Small intestine (tissue), 16 donors: ENCODE measurements around the gene BFSP2. TPM values are rescaled to one million over a fixed set of nuclear protein-coding genes. Genes with fewer than 3 reads are reported as not detected.

Source experiments
- DNase-seq, 2 donors: peaks; one replicate each; pipeline versions ENCODE4 v3.0.0 to v3.0.0-alpha.2; 2013
- FAIRE-seq: peaks from 2 replicates; lab custom pipeline; 2012; peaks lifted over from hg19 to GRCh38; lab: Jason Lieb, UNC
- H3K27ac ChIP-seq, 3 donors: one replicate each; pipeline ENCODE4 v1.5.1; 2013; ENCODE audit warnings: low read length in 2 of 3, mild to moderate bottlenecking in 2 of 3, control low read depth in 1 of 3, inconsistent platforms in 1 of 3, low read depth in 1 of 3, moderate library complexity in 1 of 3
- H3K27me3 ChIP-seq, 3 donors: one replicate each; pipeline ENCODE4 v1.6.1; 2013; ENCODE audit warnings: low read length in 3 of 3, inconsistent platforms in 1 of 3; ENCODE audit not compliant: control insufficient read depth in 3 of 3, insufficient read depth in 3 of 3
- H3K36me3 ChIP-seq, 3 donors: one replicate each; pipeline ENCODE4 v1.6.1; 2013; ENCODE audit warnings: low read length in 3 of 3, inconsistent platforms in 1 of 3, low read depth in 1 of 3, mild to moderate bottlenecking in 1 of 3, moderate library complexity in 1 of 3; ENCODE audit not compliant: control insufficient read depth in 3 of 3, insufficient read depth in 2 of 3
- H3K4me1 ChIP-seq, 3 donors: one replicate each; pipeline ENCODE4 v1.6.1; 2013; ENCODE audit warnings: low read length in 2 of 3, inconsistent platforms in 1 of 3, low read depth in 1 of 3, mild to moderate bottlenecking in 1 of 3, moderate library complexity in 1 of 3; ENCODE audit not compliant: control insufficient read depth in 3 of 3, insufficient read depth in 2 of 3
- H3K4me3 ChIP-seq, 3 donors: one replicate each; pipeline ENCODE4 v1.5.1; 2013; ENCODE audit warnings: low read length in 3 of 3, control low read depth in 1 of 3, inconsistent platforms in 1 of 3, low read depth in 1 of 3, mild to moderate bottlenecking in 1 of 3, moderate library complexity in 1 of 3
- H3K9me3 ChIP-seq, 2 donors: one replicate each; pipeline ENCODE4 v1.6.1; 2013; ENCODE audit warnings: low read depth in 1 of 2, low read length in 1 of 2; ENCODE audit not compliant: control insufficient read depth in 2 of 2, insufficient read depth in 1 of 2
- WGBS, 3 donors: extraction: QIAGEN DNeasy Blood & Tissue Kit; methylation state at CpG; one replicate each; pipeline ENCODE4 v1.1.7; 2013; 5-methylcytosine and 5-hydroxymethylcytosine counted together
- long read RNA-seq, 10 donors: transcript quantifications; one replicate each; lab custom pipeline, GENCODE V29; 2026
- polyA plus RNA-seq, 4 donors: library from polyadenylated mRNA; stranded (reverse) in 3 of 4; unstranded in 1 of 4; fragments of 200-250 nt in 3 of 4; fragments of 120-200 nt in 1 of 4; gene quantifications; one replicate each; pipeline versions ENCODE4 v1.2.1 to v1.2.3, GENCODE V29; 2013
- donor health status: healthy with polysubstance abuse.
- donor health status: control.
- donor health status: control.
- donor health status: Bipolar disorder and iron deficiency.
- donor health status: healthy.

BFSP2 gene
- polyA plus RNA-seq = 1 to 10 TPM in 1 of 4 donors, not detected in 3; 1.3 TPM
- long read RNA-seq, donor 1 = 0 reads
- long read RNA-seq, donor 2 = 0 reads
- long read RNA-seq, donor 3 = 0 reads
- long read RNA-seq, donor 4 = 0 reads
- long read RNA-seq, donor 5 = 0 reads
- long read RNA-seq, donor 6 = 0 reads
- long read RNA-seq, donor 7 = 0 reads
- long read RNA-seq, donor 8 = 0 reads
- long read RNA-seq, donor 9 = 0 reads
- long read RNA-seq, donor 10 = 0 reads

- Histone ChIP-seq H3K4me1 (no peaks in the 10 kb centered on the region), H3K27me3 (no peaks in the 10 kb centered on the region), H3K4me3 (no peak within 1 kb of the TSS), H3K36me3 (no peaks in the 10 kb centered on the region), H3K9me3 (no peaks in the 10 kb centered on the region), H3K27ac (no peak within 1 kb of the TSS)
- DNase-seq (no peak), FAIRE-seq (no peak)
- WGBS, 3 donors = 88 to 93% (median 92%) methylated on average over 15 of the region's 15 CpGs
Observed at GRCh38 chr3:133400006-133400515, at the start of gene BFSP2. TSS of gene BFSP2 (plus strand) at chr3:133400056. CDS start at chr3:133400084, 28 bp downstream.

GRCh38 chr3:133354721-133355120 lies 45.1 kb upstream of the BFSP2 start:
- Histone ChIP-seq H3K36me3 (no peaks in the 10 kb centered on the region), H3K27me3 (no peaks in the 10 kb centered on the region), H3K9me3 (no peaks in the 10 kb centered on the region), H3K4me3 (no peak overlapping the region), H3K4me1 (no peaks in the 10 kb centered on the region), H3K27ac (no peak overlapping the region)
- no peak for FAIRE-seq
- DNase-seq = no peak
- WGBS, 3 donors = 72 to 86% (median 83%) methylated on average over 4 of the region's 4 CpGs

- H3K36me3 ChIP-seq = no peaks in the 10 kb centered on the region
- no peak for DNase-seq
- H3K4me3 ChIP-seq = no peak overlapping the region
- H3K4me1 ChIP-seq = no peaks in the 10 kb centered on the region
- FAIRE-seq = no peak
- H3K27me3 ChIP-seq = no peaks in the 10 kb centered on the region
- WGBS, 3 donors = 62 to 90% (median 65%) methylated on average over 2 of the region's 2 CpGs
- no peaks in the 10 kb centered on the region for H3K9me3 ChIP-seq
- H3K27ac ChIP-seq = no peak overlapping the region
Observed at GRCh38 chr3:133360476-133360875, 39.4 kb upstream of the BFSP2 start.

- H3K4me3 ChIP-seq = no peak overlapping the region
- no peak for FAIRE-seq
- 85 to 91% (median 90%) methylated on average over 2 of the region's 2 CpGs for whole genome bisulfite sequencing, 3 donors
Observed at GRCh38 chr3:133361011-133361410, 38.8 kb upstream of the BFSP2 start.

GRCh38 chr3:133361435-133361834 lies 38.4 kb upstream of the BFSP2 start:
- DNase-seq = no peak
- H3K4me1 ChIP-seq = no peaks in the 10 kb centered on the region
- H3K4me3 ChIP-seq = no peak overlapping the region
- WGBS, 3 donors = 76 to 82% (median 81%) methylated on average over 4 of the region's 4 CpGs
- H3K36me3 ChIP-seq = no peaks in the 10 kb centered on the region
- FAIRE-seq = no peak
- no peaks in the 10 kb centered on the region for H3K9me3 ChIP-seq
- no peaks in the 10 kb centered on the region for H3K27me3 ChIP-seq
- no peak overlapping the region for H3K27ac ChIP-seq

More at GRCh38 chr3:133361011-133361410, 38.8 kb upstream of the BFSP2 start:
- H3K36me3 ChIP-seq = no peaks in the 10 kb centered on the region
- no peak for DNase-seq
- H3K9me3 ChIP-seq = no peaks in the 10 kb centered on the region
- H3K27ac ChIP-seq = no peak overlapping the region
- H3K4me1 ChIP-seq = no peaks in the 10 kb centered on the region
- no peaks in the 10 kb centered on the region for H3K27me3 ChIP-seq

- Histone ChIP-seq H3K27me3 (peaks cover 0 to 2% (median 0%) of the 10 kb centered on the region in 3 donors), H3K4me1 (no peaks in the 10 kb centered on the region), H3K27ac (no peak overlapping the region), H3K36me3 (no peaks in the 10 kb centered on the region), H3K9me3 (no peaks in the 10 kb centered on the region), H3K4me3 (no peak overlapping the region)
- WGBS, 3 donors = 69 to 77% (median 72%) methylated on average over 4 of the region's 4 CpGs
- FAIRE-seq (no peak), DNase-seq (no peak)
Observed at GRCh38 chr3:133362539-133362938, 37.3 kb upstream of the BFSP2 start.

GRCh38 chr3:133364704-133365103 lies 35.2 kb upstream of the BFSP2 start:
- FAIRE-seq (no peak), DNase-seq (no peak)
- H3K4me3 ChIP-seq = no peak overlapping the region
- peaks cover 0 to 3% (median 0%) of the 10 kb centered on the region in 3 donors for H3K27me3 ChIP-seq
- no peak overlapping the region for H3K27ac ChIP-seq
- H3K9me3 ChIP-seq = no peaks in the 10 kb centered on the region
- H3K36me3 ChIP-seq = no peaks in the 10 kb centered on the region
- WGBS, 3 donors = 89 to 93% (median 90%) methylated on average over 4 of the region's 4 CpGs
- H3K4me1 ChIP-seq = no peaks in the 10 kb centered on the region

- H3K36me3 ChIP-seq = no peaks in the 10 kb centered on the region
- H3K9me3 ChIP-seq = no peaks in the 10 kb centered on the region
- FAIRE-seq (no peak), DNase-seq (no peak)
- peaks cover 0 to 3% (median 0%) of the 10 kb centered on the region in 3 donors for H3K27me3 ChIP-seq
- WGBS, 3 donors = 89 to 100% (median 92%) methylated on average over 2 of the region's 2 CpGs
- no peak overlapping the region for H3K4me3 ChIP-seq
- no peak overlapping the region for H3K27ac ChIP-seq
- H3K4me1 ChIP-seq = no peaks in the 10 kb centered on the region
Observed at GRCh38 chr3:133366921-133367320, 32.9 kb upstream of the BFSP2 start.
